SK-N-SH (cell line): ENCODE measurements around the gene ING1. TPM values are rescaled to one million over a fixed set of nuclear protein-coding genes. Genes with fewer than 3 reads are reported as not detected.

Experiments used
- CTCF ChIA-PET: fragments of 300-600, 350-600 bp; formaldehyde crosslinking; extraction: SDS; loops from one replicate; lab custom pipeline; 2021; lab: Yijun Ruan, JAX
- POLR2A ChIA-PET: fragments of 350-600 bp; sonication (Branson Sonifier 250); formaldehyde crosslinking; extraction: SDS; loops from one replicate; lab custom pipeline; 2020; ENCODE audit warnings: antibody characterized with exemption, inconsistent platforms; lab: Yijun Ruan, JAX
- DNase-seq: peaks from one replicate; pipeline ENCODE4 v3.0.0; 2012
- H2AFZ ChIP-seq: fragments of 200-600 bp; sonication (generic); 2 replicates; pipeline ENCODE4 v1.8.1; 2016; ENCODE audit warnings: antibody characterized with exemption, mild to moderate bottlenecking, low read depth
- H3F3A ChIP-seq: fragments of 200-600 bp; sonication (generic); replicated peaks from 2 replicates; pipeline ENCODE3; 2016; ENCODE audit warnings: antibody characterized with exemption, mild to moderate bottlenecking; ENCODE audit not compliant: insufficient read depth
- H3K27ac ChIP-seq, 2 experiments: fragments of 200-500 bp in 1 of 2; fragments of 200-600 bp in 1 of 2; sonication (Bioruptor generic) in 1 of 2; sonication (generic), shearing (Covaris generic) in 1 of 2; 2 replicates each; pipeline versions ENCODE4 v1.5.1 to v1.6.1; 2014 to 2016; ENCODE audit warnings: low read depth in 2 of 2, inconsistent platforms in 1 of 2, low read length in 1 of 2, mild to moderate bottlenecking in 1 of 2, mixed read lengths in 1 of 2
- H3K27me3 ChIP-seq: fragments of 200-600 bp; sonication (generic), shearing (Covaris generic); 2 replicates; pipeline ENCODE4 v1.6.1; 2016; ENCODE audit warnings: mixed run types; ENCODE audit not compliant: insufficient read depth
- H3K36me3 ChIP-seq, 2 experiments: fragments of 200-500 bp in 1 of 2; fragments of 200-600 bp in 1 of 2; sonication (Bioruptor generic) in 1 of 2; sonication (generic) in 1 of 2; replicated peaks in 1 of 2; 2 replicates each; pipeline versions ENCODE3 to v1.5.1; 2014 to 2016; ENCODE audit warnings: low read length in 1 of 2, mild to moderate bottlenecking in 1 of 2; ENCODE audit not compliant: insufficient read depth in 2 of 2, control insufficient read depth in 1 of 2
- H3K4me1 ChIP-seq, 2 experiments: fragments of 200-500 bp in 1 of 2; fragments of 200-600 bp in 1 of 2; sonication (Bioruptor generic) in 1 of 2; sonication (generic), shearing (Covaris generic) in 1 of 2; 2 replicates each; pipeline versions ENCODE4 v1.5.1 to v1.6.1; 2014 to 2016; ENCODE audit warnings: low read depth in 1 of 2, low read length in 1 of 2, mixed run types in 1 of 2; ENCODE audit not compliant: insufficient read depth in 2 of 2, control insufficient read depth in 1 of 2
- H3K4me2 ChIP-seq: fragments of 200-600 bp; sonication (generic), shearing (Covaris generic); 2 replicates; pipeline ENCODE4 v1.6.1; 2017; ENCODE audit warnings: mixed run types
- H3K4me3 ChIP-seq, 2 experiments: fragments of 200-500 bp in 1 of 2; fragments of 200-600 bp in 1 of 2; sonication (Bioruptor generic) in 1 of 2; sonication (generic), shearing (Covaris generic) in 1 of 2; 2 replicates each; pipeline versions ENCODE4 v1.5.1 to v1.8.1; 2014 to 2016; ENCODE audit warnings: low read depth in 2 of 2, inconsistent platforms in 1 of 2, low read length in 1 of 2, mild to moderate bottlenecking in 1 of 2, mixed read lengths in 1 of 2, moderate library complexity in 1 of 2
- H3K79me2 ChIP-seq: fragments of 200-600 bp; sonication (generic); 2 replicates; pipeline ENCODE4 v1.8.1; 2017; ENCODE audit warnings: mild to moderate bottlenecking; ENCODE audit not compliant: insufficient read depth
- H3K9ac ChIP-seq: fragments of 200-600 bp; sonication (generic); 2 replicates; pipeline ENCODE4 v1.6.1; 2017; ENCODE audit warnings: mixed run types
- H3K9me2 ChIP-seq: fragments of 200-600 bp; sonication (generic); 2 replicates; pipeline ENCODE4 v1.6.1; 2017; ENCODE audit warnings: mixed run types
- H3K9me3 ChIP-seq: fragments of 200-600 bp; sonication (generic); 2 replicates; pipeline ENCODE4 v1.6.1; 2017; ENCODE audit warnings: mixed run types, mild to moderate bottlenecking, moderate library complexity
- H4K20me1 ChIP-seq: fragments of 200-600 bp; sonication (generic); 2 replicates; pipeline ENCODE4 v1.6.1; 2017; ENCODE audit warnings: mild to moderate bottlenecking, mixed run types; ENCODE audit not compliant: insufficient read depth
- CTCF ChIP-seq: fragments of 200-600 bp; sonication (generic); IDR thresholded peaks from 2 replicates; pipeline ENCODE4 v1.6.1; 2017; ENCODE audit warnings: antibody characterized with exemption, mild to moderate bottlenecking, moderate library complexity
- ELF1 ChIP-seq: IDR thresholded peaks from 2 replicates; pipeline ENCODE4 v1.4.0; 2012
- EZH2phosphoT487 ChIP-seq: fragments of 200-600 bp; sonication (generic); IDR thresholded peaks from 2 replicates; pipeline ENCODE4 v1.6.1; 2017; ENCODE audit warnings: low read depth, mixed run types, mild to moderate bottlenecking, antibody characterized with exemption, moderate library complexity, borderline replicate concordance
- GABPA ChIP-seq: IDR thresholded peaks from 2 replicates; pipeline ENCODE4 v1.4.0; 2012; ENCODE audit warnings: low read depth, mild to moderate bottlenecking
- GATA2 ChIP-seq: sonication (generic); formaldehyde crosslinking; IDR thresholded peaks from 2 replicates; pipeline ENCODE4 v1.5.0; 2020; ENCODE audit warnings: mild to moderate bottlenecking, missing genetic modification reagents
- JUND ChIP-seq: IDR thresholded peaks from 2 replicates; pipeline ENCODE4 v1.4.0; 2012
- MXI1 ChIP-seq: IDR thresholded peaks from 2 replicates; pipeline ENCODE4 v1.6.1; 2012; ENCODE audit warnings: mild to moderate bottlenecking, low read depth, low read length, improper control_type of control experiment
- NFIC ChIP-seq: IDR thresholded peaks from 2 replicates; pipeline ENCODE4 v1.4.0; 2012; ENCODE audit warnings: borderline replicate concordance
- POLR2AphosphoS5 ChIP-seq: IDR thresholded peaks from 2 replicates; pipeline ENCODE4 v1.6.1; 2012; ENCODE audit warnings: low read depth, low read length
- SIN3A ChIP-seq: IDR thresholded peaks from 2 replicates; pipeline ENCODE4 v1.6.1; 2012; ENCODE audit warnings: low read depth, mild to moderate bottlenecking, low read length, moderate library complexity, borderline replicate concordance
- TCF12 ChIP-seq: IDR thresholded peaks from 2 replicates; pipeline ENCODE4 v1.4.0; 2012
- WGBS: methylation state at CpG from one replicate; pipeline ENCODE4 v1.1.6; 2017; ENCODE audit warnings: low lambda C conversion rate; 5-methylcytosine and 5-hydroxymethylcytosine counted together
- polyA plus RNA-seq, 3 experiments: library from polyadenylated mRNA; depleted of rRNA; stranded (reverse); fragments of >200 nt; gene quantifications; 2 replicates each; pipeline ENCODE4 v1.2.3, GENCODE V29; 2012
- TF ChIP-seq, protein P1 (sequence below): fragments of 150-350 bp; IDR thresholded peaks from 2 replicates; pipeline ENCODE4 v1.6.1; 2016; ENCODE audit warnings: mild to moderate bottlenecking, low read depth, low read length
- TF ChIP-seq, protein P2 (sequence below): fragments of 150-350 bp; IDR thresholded peaks from 2 replicates; pipeline ENCODE4 v1.6.1; 2017; ENCODE audit warnings: antibody characterized with exemption, low read length, low read depth, borderline replicate concordance
- TF ChIP-seq, protein P3 (sequence below): IDR thresholded peaks from 2 replicates; pipeline ENCODE4 v1.6.1; 2012; ENCODE audit warnings: mild to moderate bottlenecking, low read depth, low read length, moderate library complexity

The ING1 gene
- polyA plus RNA-seq, 1 of the 3 experiments (the other 2 are of a cell fraction): 25.4 TPM

GRCh38 chr13:110772091-110772984, 58.8 kb downstream of the ING1 start:
- Histone ChIP-seq H2AFZ (no peak overlapping the region), H3K36me3 (no peaks in the 10 kb centered on the region), H3K4me2 (no peak overlapping the region), H3K4me1 (no peaks in the 10 kb centered on the region), H4K20me1 (no peaks in the 10 kb centered on the region), H3K4me3 (no peak overlapping the region), H3F3A (no peaks in the 10 kb centered on the region), H3K27me3 (no peaks in the 10 kb centered on the region), H3K9ac (no peak overlapping the region), H3K9me2 (no peaks in the 10 kb centered on the region), H3K79me2 (no peaks in the 10 kb centered on the region), H3K9me3 (no peaks in the 10 kb centered on the region), H3K27ac (no peak overlapping the region)
- WGBS: 64% methylated on average over 12 of the region's 13 CpGs
- POLR2A ChIA-PET: no interaction called here
- TF ChIP-seq TCF12 (no peak), GATA2 (CRISPR knock-in tag) (no peak), NFIC (no peak), MXI1 (no peak), POLR2AphosphoS5 (no peak), SIN3A (no peak), JUND (no peak), GABPA (no peak), CTCF (no peak), ELF1 (no peak), EZH2phosphoT487 (no peak)
- TF ChIP-seq, protein P1, sequence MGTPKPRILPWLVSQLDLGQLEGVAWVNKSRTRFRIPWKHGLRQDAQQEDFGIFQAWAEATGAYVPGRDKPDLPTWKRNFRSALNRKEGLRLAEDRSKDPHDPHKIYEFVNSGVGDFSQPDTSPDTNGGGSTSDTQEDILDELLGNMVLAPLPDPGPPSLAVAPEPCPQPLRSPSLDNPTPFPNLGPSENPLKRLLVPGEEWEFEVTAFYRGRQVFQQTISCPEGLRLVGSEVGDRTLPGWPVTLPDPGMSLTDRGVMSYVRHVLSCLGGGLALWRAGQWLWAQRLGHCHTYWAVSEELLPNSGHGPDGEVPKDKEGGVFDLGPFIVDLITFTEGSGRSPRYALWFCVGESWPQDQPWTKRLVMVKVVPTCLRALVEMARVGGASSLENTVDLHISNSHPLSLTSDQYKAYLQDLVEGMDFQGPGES: no peak
- TF ChIP-seq, protein P2, sequence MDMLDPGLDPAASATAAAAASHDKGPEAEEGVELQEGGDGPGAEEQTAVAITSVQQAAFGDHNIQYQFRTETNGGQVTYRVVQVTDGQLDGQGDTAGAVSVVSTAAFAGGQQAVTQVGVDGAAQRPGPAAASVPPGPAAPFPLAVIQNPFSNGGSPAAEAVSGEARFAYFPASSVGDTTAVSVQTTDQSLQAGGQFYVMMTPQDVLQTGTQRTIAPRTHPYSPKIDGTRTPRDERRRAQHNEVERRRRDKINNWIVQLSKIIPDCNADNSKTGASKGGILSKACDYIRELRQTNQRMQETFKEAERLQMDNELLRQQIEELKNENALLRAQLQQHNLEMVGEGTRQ: no peak
- TF ChIP-seq, protein P3, sequence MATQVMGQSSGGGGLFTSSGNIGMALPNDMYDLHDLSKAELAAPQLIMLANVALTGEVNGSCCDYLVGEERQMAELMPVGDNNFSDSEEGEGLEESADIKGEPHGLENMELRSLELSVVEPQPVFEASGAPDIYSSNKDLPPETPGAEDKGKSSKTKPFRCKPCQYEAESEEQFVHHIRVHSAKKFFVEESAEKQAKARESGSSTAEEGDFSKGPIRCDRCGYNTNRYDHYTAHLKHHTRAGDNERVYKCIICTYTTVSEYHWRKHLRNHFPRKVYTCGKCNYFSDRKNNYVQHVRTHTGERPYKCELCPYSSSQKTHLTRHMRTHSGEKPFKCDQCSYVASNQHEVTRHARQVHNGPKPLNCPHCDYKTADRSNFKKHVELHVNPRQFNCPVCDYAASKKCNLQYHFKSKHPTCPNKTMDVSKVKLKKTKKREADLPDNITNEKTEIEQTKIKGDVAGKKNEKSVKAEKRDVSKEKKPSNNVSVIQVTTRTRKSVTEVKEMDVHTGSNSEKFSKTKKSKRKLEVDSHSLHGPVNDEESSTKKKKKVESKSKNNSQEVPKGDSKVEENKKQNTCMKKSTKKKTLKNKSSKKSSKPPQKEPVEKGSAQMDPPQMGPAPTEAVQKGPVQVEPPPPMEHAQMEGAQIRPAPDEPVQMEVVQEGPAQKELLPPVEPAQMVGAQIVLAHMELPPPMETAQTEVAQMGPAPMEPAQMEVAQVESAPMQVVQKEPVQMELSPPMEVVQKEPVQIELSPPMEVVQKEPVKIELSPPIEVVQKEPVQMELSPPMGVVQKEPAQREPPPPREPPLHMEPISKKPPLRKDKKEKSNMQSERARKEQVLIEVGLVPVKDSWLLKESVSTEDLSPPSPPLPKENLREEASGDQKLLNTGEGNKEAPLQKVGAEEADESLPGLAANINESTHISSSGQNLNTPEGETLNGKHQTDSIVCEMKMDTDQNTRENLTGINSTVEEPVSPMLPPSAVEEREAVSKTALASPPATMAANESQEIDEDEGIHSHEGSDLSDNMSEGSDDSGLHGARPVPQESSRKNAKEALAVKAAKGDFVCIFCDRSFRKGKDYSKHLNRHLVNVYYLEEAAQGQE: no peak
- DNase-seq: no peak
- CTCF ChIA-PET: interaction anchor here (1.3 kb wide), 1 partner anchor 13 kb away, joined by 3 read pairs; no protein-coding TSS in a partner anchor

Other genes starting within 250 kb of the ING1 start
- gene RAB20, start 152.0 kb upstream of the ING1 start, polyA plus RNA-seq (2012; rRNA removed): 4.9 and 5.2 TPM in 2 replicates
- gene NAXD, start 98.2 kb upstream of the ING1 start, polyA plus RNA-seq (2012; rRNA removed): 32.4 and 39.8 TPM in 2 replicates
- 78.6 and 80.6 TPM in 2 replicates for gene CARS2, start 7.6 kb upstream of the ING1 start, polyA plus RNA-seq (2012; rRNA removed)
- gene ANKRD10, start 201.4 kb downstream of the ING1 start, polyA plus RNA-seq (2012; rRNA removed): 53.2 and 77.8 TPM in 2 replicates